GM12875 (cell line): ENCODE results near the gene MED26.

Source experiments
- H3K4me3 ChIP-seq: one replicate; pipeline ENCODE4 v1.5.1; 2011; ENCODE audit warnings: low read depth, low read length, control low read depth
- TF ChIP-seq, protein P1 (sequence below): IDR thresholded peaks from 2 replicates; pipeline ENCODE4 v1.5.1; 2011; ENCODE audit warnings: low read depth, mild to moderate bottlenecking, control low read depth, inconsistent platforms, low read length, moderate library complexity, borderline replicate concordance; ENCODE audit not compliant: insufficient read depth

Gene MED26

DNA sequence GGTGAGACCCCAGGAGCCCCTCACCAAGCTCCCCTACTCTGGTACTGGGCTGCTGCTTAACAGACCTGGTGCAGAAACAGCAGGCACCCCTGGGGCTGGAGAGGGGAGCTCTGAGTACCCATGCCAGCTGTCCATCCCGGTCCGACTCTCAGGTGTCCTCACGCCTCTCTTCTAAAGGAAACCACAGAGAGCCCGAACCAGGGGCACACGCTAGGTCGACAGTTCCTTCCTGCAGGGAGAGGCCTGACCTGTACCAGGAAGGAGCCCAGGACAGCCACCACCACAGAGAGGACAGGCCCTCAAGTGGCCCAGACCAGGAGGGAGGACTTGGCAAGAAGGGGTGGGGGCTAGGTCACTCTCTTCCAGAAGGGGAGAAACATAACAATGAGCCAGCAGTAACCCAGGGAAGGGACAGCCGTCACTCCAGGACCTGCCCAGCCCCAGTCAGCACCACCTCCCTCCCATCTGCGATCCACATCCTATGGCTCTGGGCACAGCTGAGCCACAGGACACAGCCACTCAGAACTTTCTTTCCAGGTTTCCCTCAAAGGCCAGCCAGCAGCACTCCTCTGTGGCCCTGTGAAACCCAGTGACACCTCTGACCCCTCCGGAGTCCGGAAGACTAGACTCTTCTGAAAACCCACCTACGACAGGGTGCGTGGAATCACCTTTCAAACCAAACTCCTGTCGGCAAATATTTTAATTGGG, 42.8 kb downstream of the MED26 start:
- TF ChIP-seq, protein P1, sequence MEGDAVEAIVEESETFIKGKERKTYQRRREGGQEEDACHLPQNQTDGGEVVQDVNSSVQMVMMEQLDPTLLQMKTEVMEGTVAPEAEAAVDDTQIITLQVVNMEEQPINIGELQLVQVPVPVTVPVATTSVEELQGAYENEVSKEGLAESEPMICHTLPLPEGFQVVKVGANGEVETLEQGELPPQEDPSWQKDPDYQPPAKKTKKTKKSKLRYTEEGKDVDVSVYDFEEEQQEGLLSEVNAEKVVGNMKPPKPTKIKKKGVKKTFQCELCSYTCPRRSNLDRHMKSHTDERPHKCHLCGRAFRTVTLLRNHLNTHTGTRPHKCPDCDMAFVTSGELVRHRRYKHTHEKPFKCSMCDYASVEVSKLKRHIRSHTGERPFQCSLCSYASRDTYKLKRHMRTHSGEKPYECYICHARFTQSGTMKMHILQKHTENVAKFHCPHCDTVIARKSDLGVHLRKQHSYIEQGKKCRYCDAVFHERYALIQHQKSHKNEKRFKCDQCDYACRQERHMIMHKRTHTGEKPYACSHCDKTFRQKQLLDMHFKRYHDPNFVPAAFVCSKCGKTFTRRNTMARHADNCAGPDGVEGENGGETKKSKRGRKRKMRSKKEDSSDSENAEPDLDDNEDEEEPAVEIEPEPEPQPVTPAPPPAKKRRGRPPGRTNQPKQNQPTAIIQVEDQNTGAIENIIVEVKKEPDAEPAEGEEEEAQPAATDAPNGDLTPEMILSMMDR: no peak
- peak overlapping the region; percentile 82 for H3K4me3 ChIP-seq

DNA sequence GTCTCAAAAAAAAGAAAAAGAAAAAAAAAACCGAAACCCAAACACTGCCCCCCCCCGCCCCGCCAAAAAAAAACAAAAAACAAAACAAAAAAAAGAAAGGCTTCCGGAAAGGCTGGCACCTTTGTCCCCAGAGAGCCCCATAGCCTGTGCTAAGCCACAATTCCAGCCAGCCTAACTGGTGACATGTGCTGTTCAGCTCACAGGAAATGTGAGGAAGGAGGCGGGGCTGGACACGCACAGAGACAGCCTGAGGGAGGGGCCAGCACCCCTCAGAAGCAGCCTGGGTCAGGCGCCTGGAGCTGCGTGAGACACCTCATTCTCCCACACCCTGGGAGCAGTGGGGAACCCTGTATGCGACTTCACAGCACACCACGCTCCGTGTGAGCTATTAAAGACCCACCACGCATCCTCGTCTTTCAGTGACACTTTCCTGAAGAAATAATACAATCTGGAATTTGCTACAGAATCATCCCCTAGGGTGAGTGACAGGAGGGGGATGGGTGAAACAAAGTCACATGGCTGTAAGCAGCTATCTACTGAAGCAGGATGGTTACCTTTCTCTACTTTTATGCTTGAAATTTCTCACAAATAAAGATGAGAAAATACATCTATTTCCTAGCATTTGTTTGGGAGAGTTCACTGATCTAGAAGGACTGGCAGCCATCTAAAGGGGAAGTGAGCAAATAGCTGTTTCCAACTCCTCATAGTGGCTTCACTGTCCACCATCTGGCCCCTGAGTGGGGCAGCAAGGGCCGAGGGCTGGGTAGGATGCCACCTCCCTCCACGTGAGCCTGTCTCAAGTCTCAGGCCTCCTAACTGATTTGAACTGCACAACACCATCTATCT, 43.5 kb downstream of the MED26 start:
- TF ChIP-seq, protein P1: no peak
- peak overlapping the region; percentile 82 for H3K4me3 ChIP-seq

DNA sequence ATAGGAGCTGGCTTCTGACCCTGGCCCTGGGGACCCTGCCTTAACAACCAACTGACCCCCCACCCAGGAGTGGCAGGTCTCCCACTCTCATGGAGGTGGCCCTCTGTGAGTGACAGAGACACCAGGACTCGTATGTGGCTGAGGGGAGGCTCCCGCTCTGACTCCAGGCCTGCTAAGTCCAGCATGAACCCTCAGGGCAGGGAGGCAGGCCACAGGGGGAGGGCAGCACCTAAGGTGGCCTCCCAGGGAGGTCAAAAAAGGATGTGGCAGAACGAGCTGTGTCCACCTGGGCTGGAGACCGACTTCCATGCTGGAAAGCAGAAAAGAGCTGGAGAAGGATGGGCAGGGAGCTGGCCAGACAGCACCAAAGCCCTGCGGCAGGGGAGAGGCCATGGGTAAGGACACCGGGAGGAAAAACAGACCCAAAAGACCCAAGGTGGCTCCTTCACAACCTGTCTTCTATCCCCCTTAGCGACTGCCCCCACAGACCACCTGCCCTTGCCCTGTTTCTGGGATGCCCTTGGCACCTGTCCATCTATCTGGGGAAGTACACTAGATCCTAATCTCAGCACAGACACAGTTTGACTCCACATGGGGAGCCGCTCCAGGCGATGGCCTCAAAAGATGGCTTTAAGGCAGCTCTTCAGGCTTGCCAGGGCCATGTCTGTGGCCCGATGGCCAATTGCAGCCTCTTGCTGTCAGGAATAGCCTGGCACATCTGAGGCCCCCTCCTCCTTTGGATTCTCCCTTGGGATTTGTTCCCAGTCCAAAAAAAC, 45.3 kb downstream of the MED26 start:
- H3K4me3 ChIP-seq: no peak overlapping the region
- TF ChIP-seq, protein P1: no peak

DNA sequence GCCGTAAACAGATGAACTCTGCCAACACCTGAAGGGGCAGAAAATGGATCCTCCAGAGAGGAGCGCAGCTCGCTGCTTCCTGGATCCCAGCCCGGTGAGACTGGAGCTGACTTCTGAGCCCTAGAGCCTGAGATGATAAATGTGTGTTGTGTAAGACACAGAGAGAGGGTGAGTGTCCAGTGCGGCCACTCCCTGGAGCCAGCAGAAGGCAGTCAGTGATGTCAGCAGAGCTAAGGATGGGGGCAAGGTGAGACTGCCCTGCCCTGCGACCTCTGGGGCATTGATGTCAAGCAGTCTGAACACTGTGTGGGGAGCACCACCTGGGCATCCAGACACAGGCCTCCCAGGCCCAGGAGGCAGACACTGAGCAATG, 46.0 kb downstream of the MED26 start:
- TF ChIP-seq, protein P1: no peak

DNA sequence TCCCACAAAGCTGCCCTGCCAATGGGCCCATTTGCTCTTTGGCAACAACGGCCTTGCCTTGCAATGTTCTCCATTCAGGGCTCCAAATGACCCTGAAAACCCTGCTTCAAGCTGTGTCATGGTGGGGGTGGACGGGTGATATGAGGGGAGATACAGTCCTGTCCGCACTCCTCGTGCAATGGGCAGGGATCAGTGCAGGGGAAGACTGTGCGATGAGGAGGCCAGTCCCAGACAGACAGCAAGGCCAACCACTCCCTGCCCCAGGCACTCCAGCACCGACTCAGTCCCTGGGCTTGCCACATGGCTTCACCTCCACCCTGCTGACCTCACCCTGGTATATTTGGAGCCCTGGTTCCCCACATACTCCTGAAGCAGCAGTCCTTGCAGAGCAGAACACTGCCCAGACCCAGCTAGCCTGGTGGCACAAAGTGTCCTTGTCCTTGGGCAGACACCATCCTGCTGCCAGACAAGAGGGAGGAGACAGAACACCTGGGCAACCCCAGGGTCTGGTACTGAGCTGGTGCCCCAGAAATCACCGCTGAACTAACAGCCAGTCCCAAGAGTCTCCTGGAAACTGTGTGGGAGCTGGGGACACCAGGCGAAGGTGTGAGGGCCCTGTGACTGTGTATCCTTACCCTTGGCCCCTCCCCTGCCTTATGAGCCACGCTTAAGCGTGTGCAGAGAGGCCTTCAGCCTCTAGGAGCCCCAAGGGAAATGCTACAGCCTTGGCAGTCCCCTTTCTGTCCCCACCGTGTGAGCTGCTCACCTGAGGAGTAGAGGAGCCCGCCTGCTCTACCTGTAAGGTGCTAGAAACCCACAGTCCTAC, 46.6 kb downstream of the MED26 start:
- no peak overlapping the region for H3K4me3 ChIP-seq
- TF ChIP-seq, protein P1: no peak

More for the DNA sequence above, 46.0 kb downstream of the MED26 start:
- H3K4me3 ChIP-seq: no peak overlapping the region

DNA sequence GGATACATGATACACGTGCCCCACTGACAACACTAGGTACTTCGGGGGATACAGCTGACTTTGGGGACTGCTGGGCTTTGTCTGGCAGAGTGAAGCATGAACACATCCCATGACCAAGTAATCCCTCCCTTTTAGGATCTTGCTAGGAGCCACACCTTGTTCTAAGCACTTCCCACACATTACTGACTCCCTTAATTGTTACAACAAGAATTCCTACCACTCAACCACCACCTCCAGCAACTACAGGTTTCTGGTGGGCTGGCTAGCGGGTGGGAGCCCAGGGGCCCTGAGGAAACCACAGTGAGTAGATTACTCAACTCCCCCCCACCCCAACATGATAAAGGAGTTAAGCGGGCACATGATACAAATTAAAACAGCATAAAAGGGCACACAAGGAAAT, 48.6 kb downstream of the MED26 start:
- no peak overlapping the region for H3K4me3 ChIP-seq
- TF ChIP-seq, protein P1: no peak
